IPS-20b (cell line): ENCODE measurements around the gene SBF2.

Experiments
- H3K27ac ChIP-seq: one replicate; pipeline ENCODE4 v1.5.1; 2013; ENCODE audit warnings: low read length
- H3K27me3 ChIP-seq: 2 replicates; pipeline ENCODE4 v1.6.1; 2013; ENCODE audit warnings: mild to moderate bottlenecking, low read length, inconsistent platforms; ENCODE audit not compliant: insufficient read depth
- H3K36me3 ChIP-seq: 2 replicates; pipeline ENCODE4 v1.6.1; 2013; ENCODE audit warnings: low read depth, mild to moderate bottlenecking, inconsistent platforms, low read length, moderate library complexity; ENCODE audit not compliant: insufficient read depth
- H3K4me1 ChIP-seq: 2 replicates; pipeline ENCODE4 v1.6.1; 2013; ENCODE audit warnings: mild to moderate bottlenecking, control low read depth, inconsistent platforms, low read length, moderate library complexity; ENCODE audit not compliant: insufficient read depth
- H3K4me3 ChIP-seq: 2 replicates; pipeline ENCODE4 v1.5.1; 2013; ENCODE audit warnings: mild to moderate bottlenecking, low read length, inconsistent platforms
- H3K9ac ChIP-seq: 2 replicates; pipeline ENCODE4 v1.6.1; 2013; ENCODE audit warnings: low read depth, mild to moderate bottlenecking, inconsistent platforms, low read length, moderate library complexity
- H3K9me3 ChIP-seq: 2 replicates; pipeline ENCODE4 v1.6.1; 2013; ENCODE audit warnings: mild to moderate bottlenecking, low read depth, low read length, inconsistent platforms; ENCODE audit not compliant: insufficient read depth

SBF2 gene

GRCh38 chr11:9799886-9800285 lies 494.1 kb downstream of the SBF2 start:
- Histone ChIP-seq H3K9me3 (no peaks in the 10 kb centered on the region), H3K4me3 (no peak overlapping the region), H3K36me3 (no peaks in the 10 kb centered on the region; the same call in 1 of the 2 replicates), H3K9ac (no peak overlapping the region), H3K27me3 (no peaks in the 10 kb centered on the region), H3K27ac (no peak overlapping the region), H3K4me1 (peaks cover 25% of the 10 kb centered on the region)

- H3K27me3 ChIP-seq = no peaks in the 10 kb centered on the region
These were observed 496.7 kb downstream of the SBF2 start for GRCh38 chr11:9797300-9797699.

GRCh38 chr11:9796854-9797253 lies 497.2 kb downstream of the SBF2 start:
- Histone ChIP-seq H3K27ac (no peak overlapping the region), H3K9ac (no peak overlapping the region), H3K4me3 (no peak overlapping the region), H3K27me3 (no peaks in the 10 kb centered on the region), H3K4me1 (peaks cover 4% of the 10 kb centered on the region), H3K36me3 (no peaks in the 10 kb centered on the region; the same call in 1 of the 2 replicates), H3K9me3 (no peaks in the 10 kb centered on the region)

More at GRCh38 chr11:9797300-9797699, 496.7 kb downstream of the SBF2 start:
- H3K9me3 ChIP-seq = no peaks in the 10 kb centered on the region
- no peak overlapping the region for H3K4me3 ChIP-seq
- H3K9ac ChIP-seq = no peak overlapping the region
- H3K4me1 ChIP-seq = peaks cover 8% of the 10 kb centered on the region
- no peak overlapping the region for H3K27ac ChIP-seq
- no peaks in the 10 kb centered on the region; the same call in 1 of the 2 replicates for H3K36me3 ChIP-seq

- no peak overlapping the region for H3K4me3 ChIP-seq
- no peaks in the 10 kb centered on the region for H3K27me3 ChIP-seq
- H3K4me1 ChIP-seq = no peaks in the 10 kb centered on the region
- no peaks in the 10 kb centered on the region for H3K9me3 ChIP-seq
- H3K36me3 ChIP-seq = no peaks in the 10 kb centered on the region; the same call in 1 of the 2 replicates
- H3K9ac ChIP-seq = no peak overlapping the region
- H3K27ac ChIP-seq = no peak overlapping the region
These were observed 497.8 kb downstream of the SBF2 start for GRCh38 chr11:9796266-9796665.

GRCh38 chr11:9790703-9791102 lies 503.3 kb downstream of the SBF2 start:
- Histone ChIP-seq H3K4me1 (no peaks in the 10 kb centered on the region), H3K9ac (no peak overlapping the region), H3K4me3 (no peak overlapping the region), H3K36me3 (peaks cover 30% of the 10 kb centered on the region), H3K27me3 (no peaks in the 10 kb centered on the region), H3K9me3 (no peaks in the 10 kb centered on the region), H3K27ac (no peak overlapping the region)

- Histone ChIP-seq H3K9me3 (no peaks in the 10 kb centered on the region), H3K36me3 (peaks cover 34% of the 10 kb centered on the region), H3K27me3 (no peaks in the 10 kb centered on the region), H3K4me3 (no peak overlapping the region), H3K27ac (no peak overlapping the region), H3K9ac (no peak overlapping the region), H3K4me1 (no peaks in the 10 kb centered on the region)
These were observed 504.1 kb downstream of the SBF2 start for GRCh38 chr11:9789910-9790309.

- Histone ChIP-seq H3K27me3 (no peaks in the 10 kb centered on the region), H3K36me3 (peaks cover 48% of the 10 kb centered on the region), H3K4me1 (no peaks in the 10 kb centered on the region), H3K4me3 (no peak overlapping the region), H3K9ac (no peak overlapping the region), H3K9me3 (no peaks in the 10 kb centered on the region), H3K27ac (no peak overlapping the region)
These were observed 506.0 kb downstream of the SBF2 start for GRCh38 chr11:9787981-9788521.

- Histone ChIP-seq H3K4me3 (no peak overlapping the region), H3K9me3 (no peaks in the 10 kb centered on the region), H3K4me1 (no peaks in the 10 kb centered on the region), H3K27me3 (no peaks in the 10 kb centered on the region), H3K9ac (no peak overlapping the region), H3K27ac (no peak overlapping the region), H3K36me3 (peaks cover 49% of the 10 kb centered on the region)
These were observed 506.8 kb downstream of the SBF2 start for GRCh38 chr11:9787260-9787659.

GRCh38 chr11:9784602-9785315 lies 509.3 kb downstream of the SBF2 start:
- Histone ChIP-seq H3K9ac (no peak overlapping the region), H3K9me3 (no peaks in the 10 kb centered on the region), H3K4me3 (no peak overlapping the region), H3K27ac (no peak overlapping the region), H3K36me3 (peaks cover 65% of the 10 kb centered on the region), H3K27me3 (no peaks in the 10 kb centered on the region), H3K4me1 (no peaks in the 10 kb centered on the region)

- H3K9me3 ChIP-seq = no peaks in the 10 kb centered on the region
- no peak overlapping the region for H3K4me3 ChIP-seq
- H3K4me1 ChIP-seq = no peaks in the 10 kb centered on the region
- no peaks in the 10 kb centered on the region for H3K27me3 ChIP-seq
- H3K36me3 ChIP-seq = peaks cover 66% of the 10 kb centered on the region
- no peak overlapping the region for H3K27ac ChIP-seq
- no peak overlapping the region for H3K9ac ChIP-seq
These were observed 510.0 kb downstream of the SBF2 start for GRCh38 chr11:9783986-9784385.

GRCh38 chr11:9780929-9781328 lies 513.1 kb downstream of the SBF2 start:
- Histone ChIP-seq H3K4me3 (no peak overlapping the region), H3K27ac (no peak overlapping the region), H3K27me3 (no peaks in the 10 kb centered on the region), H3K36me3 (peaks cover 46% of the 10 kb centered on the region), H3K9me3 (no peaks in the 10 kb centered on the region), H3K9ac (no peak overlapping the region), H3K4me1 (peaks cover 5% of the 10 kb centered on the region)

GRCh38 chr11:9777525-9777924 lies 516.5 kb downstream of the SBF2 start:
- no peak overlapping the region for H3K4me3 ChIP-seq
- H3K4me1 ChIP-seq = peaks cover 20% of the 10 kb centered on the region
- no peaks in the 10 kb centered on the region for H3K9me3 ChIP-seq
- no peak overlapping the region for H3K27ac ChIP-seq
- peaks cover 27% of the 10 kb centered on the region for H3K36me3 ChIP-seq
- H3K27me3 ChIP-seq = no peaks in the 10 kb centered on the region
- no peak overlapping the region for H3K9ac ChIP-seq
